ENCODE results near the gene ELAVL1.

Gene ELAVL1

DNA sequence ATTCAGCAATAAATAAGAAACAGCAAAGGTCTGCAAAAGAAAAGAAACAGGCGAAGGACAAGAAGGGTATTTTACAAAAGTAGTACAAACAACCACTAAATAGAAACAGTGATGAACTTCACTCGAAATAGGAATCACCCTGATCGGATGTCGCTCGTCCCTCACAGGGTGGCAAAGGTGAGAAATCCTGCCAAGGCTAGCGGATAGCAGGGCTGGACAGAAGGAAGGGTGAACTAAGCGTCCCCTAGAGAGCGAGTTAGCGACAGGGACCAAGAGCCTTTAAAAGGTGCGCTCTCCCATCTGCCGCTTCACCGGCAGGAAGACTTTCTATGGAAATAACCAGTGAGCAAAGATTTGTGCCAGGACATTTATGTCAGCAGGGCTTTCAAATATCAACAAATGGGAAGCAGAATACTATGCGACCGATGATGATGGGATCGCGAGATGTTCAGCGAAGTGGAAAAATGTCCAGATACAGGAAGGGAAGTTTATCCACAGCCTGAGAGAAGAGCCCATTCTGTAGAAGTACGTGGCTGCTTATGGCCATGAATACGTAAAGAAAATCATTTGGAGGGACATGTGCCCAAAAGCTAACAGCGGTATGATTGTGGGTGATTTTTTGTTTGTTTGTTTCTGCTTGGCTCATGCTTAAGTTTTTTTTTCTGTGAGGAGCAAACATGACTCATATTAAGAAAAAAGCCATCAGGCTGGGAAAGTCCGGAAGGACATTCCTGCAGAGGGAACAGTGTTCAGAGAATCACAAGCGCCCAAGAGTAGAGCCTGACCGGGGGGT lies 18.9 kb downstream of the ELAVL1 start:
- intact Hi-C loops (cut with micrococcal nuclease): no loop called here
- peaks cover 27% of the 10 kb centered on the region for H3K4me1 Mint-ChIP-seq (ENCODE audit: low read depth)
- no peaks in the 10 kb centered on the region for H3K27me3 Mint-ChIP-seq
- no peak overlapping the region for H3K4me3 Mint-ChIP-seq
- peaks cover 93% of the 10 kb centered on the region for H3K36me3 Mint-ChIP-seq (ENCODE audit: low read depth)
- H3K27ac Mint-ChIP-seq: no peak overlapping the region
- no peaks in the 10 kb centered on the region for H3K9me3 Mint-ChIP-seq

DNA sequence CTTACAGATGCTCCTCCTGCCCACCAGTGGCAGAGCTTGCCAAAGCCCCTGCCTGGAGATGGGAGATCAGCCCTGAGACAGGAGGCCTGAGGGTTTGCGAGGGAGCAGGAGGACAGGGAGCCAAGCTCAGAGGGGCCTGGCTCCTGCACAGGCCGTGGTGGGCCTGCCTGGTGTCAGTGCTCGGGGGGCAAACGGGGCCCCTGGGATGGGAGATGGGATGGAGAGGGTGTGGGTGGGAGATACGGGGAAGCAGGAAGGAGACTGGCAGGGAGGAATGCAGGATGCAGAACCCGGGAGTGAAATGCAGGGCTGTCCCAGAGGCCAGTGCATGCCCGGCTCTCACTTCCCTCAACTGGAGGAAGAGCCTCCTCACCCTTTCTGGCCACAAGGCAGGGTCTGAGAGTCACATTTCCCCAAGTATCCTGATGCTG lies 19.9 kb downstream of the ELAVL1 start:
- Mint-ChIP-seq H3K4me3 (no peak overlapping the region), H3K4me1 (ENCODE audit: low read depth) (peaks cover 27% of the 10 kb centered on the region), H3K36me3 (ENCODE audit: low read depth) (peaks cover 92% of the 10 kb centered on the region), H3K9me3 (no peaks in the 10 kb centered on the region), H3K27ac (no peak overlapping the region), H3K27me3 (no peaks in the 10 kb centered on the region)
- intact Hi-C loops (cut with micrococcal nuclease): no loop called here

DNA sequence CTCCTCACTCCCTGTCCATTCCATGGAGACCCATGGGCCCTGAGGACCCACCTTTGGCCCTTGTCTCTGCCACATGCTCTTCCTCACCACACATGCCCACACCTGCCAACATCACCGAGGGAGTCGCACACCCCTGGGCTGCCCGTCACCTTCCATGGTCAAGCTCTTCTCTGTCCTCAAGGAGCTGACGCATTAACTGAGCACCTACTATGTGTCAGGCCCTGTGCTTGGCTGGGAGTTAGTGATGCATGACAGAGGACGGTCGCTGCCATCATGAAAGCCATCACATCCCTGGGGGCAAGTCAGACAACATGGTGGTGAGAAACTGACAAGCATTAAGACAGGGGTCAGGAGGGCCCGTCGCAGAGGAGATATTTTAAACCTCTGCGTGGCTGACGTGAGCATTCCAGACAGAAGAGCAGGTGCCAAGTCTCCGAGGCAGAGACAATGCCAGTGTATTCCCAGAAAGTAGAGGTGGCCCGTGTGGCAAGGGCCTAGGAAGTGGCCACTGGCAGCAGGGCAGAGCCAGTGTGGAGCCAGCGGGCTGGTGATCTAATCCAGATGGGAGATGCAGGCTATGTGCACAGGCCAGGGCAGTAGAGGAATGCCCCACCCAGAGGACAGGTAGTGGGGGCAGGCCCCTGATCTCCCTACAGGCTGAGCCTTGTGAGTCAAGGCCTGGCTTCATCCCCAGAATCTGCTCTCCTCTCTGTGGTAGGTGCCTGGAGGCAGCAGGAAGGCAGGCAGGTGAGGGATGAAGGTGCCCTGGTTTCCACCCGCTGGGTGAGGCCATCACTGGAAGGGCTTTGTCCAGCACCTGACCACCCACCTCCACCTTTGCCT lies 21.2 kb downstream of the ELAVL1 start:
- H3K4me3 Mint-ChIP-seq: no peak overlapping the region
- intact Hi-C loops (cut with micrococcal nuclease): no loop called here
- peaks cover 92% of the 10 kb centered on the region for H3K36me3 Mint-ChIP-seq (ENCODE audit: low read depth)
- no peaks in the 10 kb centered on the region for H3K9me3 Mint-ChIP-seq
- peaks cover 27% of the 10 kb centered on the region for H3K4me1 Mint-ChIP-seq (ENCODE audit: low read depth)
- no peaks in the 10 kb centered on the region for H3K27me3 Mint-ChIP-seq
- H3K27ac Mint-ChIP-seq: no peak overlapping the region

- H3K27ac Mint-ChIP-seq: no peak overlapping the region
- peaks cover 92% of the 10 kb centered on the region for H3K36me3 Mint-ChIP-seq (ENCODE audit: low read depth)
- H3K4me1 Mint-ChIP-seq (ENCODE audit: low read depth): peaks cover 27% of the 10 kb centered on the region
- no peaks in the 10 kb centered on the region for H3K9me3 Mint-ChIP-seq
- H3K27me3 Mint-ChIP-seq: no peaks in the 10 kb centered on the region
- intact Hi-C loops (cut with micrococcal nuclease): no loop called here
- H3K4me3 Mint-ChIP-seq: no peak overlapping the region
Observed at GRCh38 chr19:7983286-7983950, 22.0 kb downstream of the ELAVL1 start.

GRCh38 chr19:7982651-7983099 lies 22.8 kb downstream of the ELAVL1 start:
- H3K9me3 Mint-ChIP-seq: no peaks in the 10 kb centered on the region
- H3K36me3 Mint-ChIP-seq (ENCODE audit: low read depth): peaks cover 92% of the 10 kb centered on the region
- no peaks in the 10 kb centered on the region for H3K27me3 Mint-ChIP-seq
- no peak overlapping the region for H3K27ac Mint-ChIP-seq
- peaks cover 25% of the 10 kb centered on the region for H3K4me1 Mint-ChIP-seq (ENCODE audit: low read depth)
- intact Hi-C loops (cut with micrococcal nuclease): no loop called here
- no peak overlapping the region for H3K4me3 Mint-ChIP-seq

GRCh38 chr19:7982103-7982502 lies 23.3 kb downstream of the ELAVL1 start:
- H3K36me3 Mint-ChIP-seq (ENCODE audit: low read depth): peaks cover 92% of the 10 kb centered on the region
- no peak overlapping the region for H3K27ac Mint-ChIP-seq
- H3K4me3 Mint-ChIP-seq: no peak overlapping the region
- peaks cover 21% of the 10 kb centered on the region for H3K4me1 Mint-ChIP-seq (ENCODE audit: low read depth)
- intact Hi-C loops (cut with micrococcal nuclease): no loop called here
- no peaks in the 10 kb centered on the region for H3K27me3 Mint-ChIP-seq
- H3K9me3 Mint-ChIP-seq: no peaks in the 10 kb centered on the region

DNA sequence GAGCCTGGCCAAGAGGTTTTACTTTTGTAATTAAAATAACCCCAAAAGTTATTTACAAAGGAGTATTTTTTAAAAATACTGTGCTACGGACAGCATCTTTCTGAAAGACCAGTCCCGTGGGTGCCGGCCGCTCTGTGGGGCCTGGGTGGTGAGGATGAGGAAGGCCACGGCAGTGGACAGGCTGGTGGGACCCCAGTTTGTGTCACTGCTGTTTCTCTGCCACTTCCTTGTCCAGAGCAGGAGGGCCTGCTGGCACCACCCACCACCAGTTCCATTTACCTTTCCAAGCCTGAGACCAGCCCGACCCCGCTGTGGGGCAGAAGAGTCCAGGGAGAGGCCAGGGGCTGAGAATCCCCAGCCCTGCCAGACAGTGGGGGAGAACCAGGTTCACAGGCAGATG lies 23.8 kb downstream of the ELAVL1 start:
- Mint-ChIP-seq H3K27ac (no peak overlapping the region), H3K4me3 (no peak overlapping the region), H3K4me1 (ENCODE audit: low read depth) (peaks cover 18% of the 10 kb centered on the region), H3K9me3 (no peaks in the 10 kb centered on the region), H3K36me3 (ENCODE audit: low read depth) (peaks cover 93% of the 10 kb centered on the region), H3K27me3 (no peaks in the 10 kb centered on the region)
- intact Hi-C loops (cut with micrococcal nuclease): no loop called here

DNA sequence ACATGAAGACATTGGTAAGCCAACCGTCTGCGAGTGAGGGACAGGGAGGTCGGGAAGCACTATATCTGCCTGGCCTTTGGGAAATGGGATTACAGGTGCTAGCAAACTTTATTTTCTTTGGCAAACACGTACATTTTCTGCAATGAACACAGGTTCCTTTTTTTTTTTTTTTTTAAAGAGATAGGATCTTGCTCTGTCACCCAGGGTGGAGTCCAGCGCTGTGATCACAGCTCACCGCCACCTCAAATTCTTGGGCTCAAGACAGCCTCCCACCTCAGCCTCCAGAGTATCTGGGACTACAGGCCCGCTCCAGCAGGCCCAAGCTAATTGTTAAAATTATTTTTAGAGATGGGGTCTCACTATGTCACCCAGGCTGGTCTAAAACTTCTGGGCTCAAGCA lies 24.2 kb downstream of the ELAVL1 start:
- Mint-ChIP-seq H3K27me3 (no peaks in the 10 kb centered on the region), H3K4me1 (ENCODE audit: low read depth) (peaks cover 14% of the 10 kb centered on the region), H3K27ac (no peak overlapping the region), H3K36me3 (ENCODE audit: low read depth) (peaks cover 91% of the 10 kb centered on the region), H3K9me3 (no peaks in the 10 kb centered on the region), H3K4me3 (no peak overlapping the region)
- intact Hi-C loops (cut with micrococcal nuclease): no loop called here

GRCh38 chr19:7980635-7981121 lies 24.8 kb downstream of the ELAVL1 start:
- H3K27ac Mint-ChIP-seq: no peak overlapping the region
- no peak overlapping the region for H3K4me3 Mint-ChIP-seq
- H3K9me3 Mint-ChIP-seq: no peaks in the 10 kb centered on the region
- peaks cover 88% of the 10 kb centered on the region for H3K36me3 Mint-ChIP-seq (ENCODE audit: low read depth)
- intact Hi-C loops (cut with micrococcal nuclease): no loop called here
- peaks cover 9% of the 10 kb centered on the region for H3K4me1 Mint-ChIP-seq (ENCODE audit: low read depth)
- no peaks in the 10 kb centered on the region for H3K27me3 Mint-ChIP-seq

GRCh38 chr19:7980168-7980567 lies 25.3 kb downstream of the ELAVL1 start:
- intact Hi-C loops (cut with micrococcal nuclease): no loop called here
- no peak overlapping the region for H3K4me3 Mint-ChIP-seq
- no peaks in the 10 kb centered on the region for H3K27me3 Mint-ChIP-seq
- H3K27ac Mint-ChIP-seq: no peak overlapping the region
- peaks cover 4% of the 10 kb centered on the region for H3K4me1 Mint-ChIP-seq (ENCODE audit: low read depth)
- H3K9me3 Mint-ChIP-seq: no peaks in the 10 kb centered on the region
- H3K36me3 Mint-ChIP-seq (ENCODE audit: low read depth): peaks cover 92% of the 10 kb centered on the region

DNA sequence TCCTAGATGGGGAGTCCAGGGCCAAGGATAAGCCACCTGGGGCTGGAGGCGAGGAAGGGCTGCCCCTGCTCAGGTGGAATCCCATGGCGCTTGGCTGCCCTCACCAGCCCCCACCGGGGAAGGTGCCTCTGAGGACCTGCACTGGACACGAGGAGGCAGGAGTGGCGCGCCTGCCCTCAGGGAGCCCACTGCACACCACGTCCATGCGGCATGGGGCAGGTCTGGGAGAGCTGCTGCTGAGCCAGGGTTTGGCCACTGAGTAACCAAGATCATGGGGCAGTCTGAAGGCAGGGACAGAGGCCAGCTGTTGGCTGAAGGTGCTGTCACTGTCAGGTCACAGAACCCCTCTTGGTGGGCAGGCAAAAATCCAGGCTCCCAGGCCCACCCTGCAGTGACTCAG lies 25.9 kb downstream of the ELAVL1 start:
- no peaks in the 10 kb centered on the region for H3K4me1 Mint-ChIP-seq (ENCODE audit: low read depth)
- no peaks in the 10 kb centered on the region for H3K27me3 Mint-ChIP-seq
- no peak overlapping the region for H3K27ac Mint-ChIP-seq
- no peak overlapping the region for H3K4me3 Mint-ChIP-seq
- H3K9me3 Mint-ChIP-seq: no peaks in the 10 kb centered on the region
- H3K36me3 Mint-ChIP-seq (ENCODE audit: low read depth): peaks cover 92% of the 10 kb centered on the region
- intact Hi-C loops (cut with micrococcal nuclease): no loop called here

DNA sequence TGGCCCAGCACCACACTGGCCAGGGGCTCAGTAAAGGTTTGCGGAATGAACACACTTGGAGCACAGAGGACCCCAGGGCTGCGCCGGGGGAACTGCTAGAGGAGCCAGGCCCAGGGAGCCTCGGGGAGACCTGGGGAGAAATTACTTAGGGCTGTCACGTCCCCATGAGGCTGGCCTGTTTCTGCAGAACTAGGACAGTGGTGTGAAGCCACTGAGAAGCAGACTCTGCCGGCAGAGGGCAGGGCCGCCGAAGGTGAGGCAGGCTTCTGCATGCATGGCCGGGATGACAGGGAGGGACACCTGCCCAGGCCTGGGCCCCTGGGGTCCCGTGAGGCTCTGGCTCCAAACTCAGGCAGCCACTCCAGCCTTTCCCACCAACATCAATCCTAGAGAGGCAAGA lies 26.4 kb downstream of the ELAVL1 start:
- H3K4me3 Mint-ChIP-seq: no peak overlapping the region
- intact Hi-C loops (cut with micrococcal nuclease): no loop called here
- H3K9me3 Mint-ChIP-seq: no peaks in the 10 kb centered on the region
- H3K27ac Mint-ChIP-seq: no peak overlapping the region
- no peaks in the 10 kb centered on the region for H3K4me1 Mint-ChIP-seq (ENCODE audit: low read depth)
- H3K36me3 Mint-ChIP-seq (ENCODE audit: low read depth): peaks cover 92% of the 10 kb centered on the region
- no peaks in the 10 kb centered on the region for H3K27me3 Mint-ChIP-seq

GRCh38 chr19:7978179-7978825 lies 27.1 kb downstream of the ELAVL1 start:
- Mint-ChIP-seq H3K9me3 (no peaks in the 10 kb centered on the region), H3K4me1 (ENCODE audit: low read depth) (no peaks in the 10 kb centered on the region), H3K36me3 (ENCODE audit: low read depth) (peaks cover 92% of the 10 kb centered on the region), H3K27me3 (no peaks in the 10 kb centered on the region), H3K4me3 (no peak overlapping the region), H3K27ac (no peak overlapping the region)
- intact Hi-C loops (cut with micrococcal nuclease): no loop called here

All from dendritic cell treated with granulocyte-macrophage colony-stimulating factor and Interleukin-4, amounts not matched to agents 40 ng/mL and 50 ng/mL, for 4 days (primary cell).